GM12801 (cell line): Measurements from ENCODE around the gene WNK1.

ENCODE experiments used
- TF ChIP-seq, protein P1 (sequence below): IDR thresholded peaks from one replicate; pipeline ENCODE4 v1.5.1; 2011; ENCODE audit warnings: control low read depth; ENCODE audit not compliant: insufficient read length; ENCODE audit errors: extremely low read depth

WNK1 gene

DNA sequence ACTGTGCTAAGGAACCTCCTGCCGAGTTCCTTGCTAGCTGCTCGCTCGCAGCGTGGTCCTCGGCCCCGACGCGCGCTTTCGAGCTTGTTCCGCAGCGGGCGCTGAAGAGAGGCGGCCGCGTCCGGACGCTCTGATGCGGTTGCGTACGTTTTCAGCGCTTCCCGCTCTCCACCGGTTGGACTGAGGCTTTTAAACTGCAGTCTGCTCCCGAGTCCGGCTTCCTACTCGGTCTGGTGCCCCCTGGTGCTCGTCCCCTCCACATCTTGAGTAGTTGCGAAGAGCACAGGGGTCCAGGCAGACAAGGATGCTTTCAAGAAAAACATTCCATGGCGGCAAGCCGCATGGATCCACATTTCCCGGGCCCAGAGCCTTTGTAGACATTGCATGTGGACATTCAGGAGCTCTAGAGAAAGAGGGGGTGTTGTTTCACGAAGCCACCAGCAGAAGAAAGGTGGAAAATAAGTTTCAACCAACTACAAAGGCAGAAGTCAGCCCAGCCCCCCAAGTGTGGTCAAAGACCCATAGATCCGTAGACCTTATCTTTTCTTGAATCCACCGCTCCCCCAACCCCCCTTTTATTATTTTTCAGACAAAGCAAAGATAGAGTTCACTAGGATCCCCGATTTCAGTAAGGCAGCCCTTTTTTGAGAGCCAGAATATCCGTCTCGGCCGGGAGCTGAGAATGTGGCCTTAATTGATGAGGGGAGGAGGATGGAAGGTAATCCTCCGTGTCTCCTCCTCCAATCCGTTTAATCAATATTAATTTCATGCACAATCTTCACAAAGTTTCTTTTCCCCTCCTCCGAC is 984 bp upstream of the WNK1 start:
- TF ChIP-seq, protein P1, sequence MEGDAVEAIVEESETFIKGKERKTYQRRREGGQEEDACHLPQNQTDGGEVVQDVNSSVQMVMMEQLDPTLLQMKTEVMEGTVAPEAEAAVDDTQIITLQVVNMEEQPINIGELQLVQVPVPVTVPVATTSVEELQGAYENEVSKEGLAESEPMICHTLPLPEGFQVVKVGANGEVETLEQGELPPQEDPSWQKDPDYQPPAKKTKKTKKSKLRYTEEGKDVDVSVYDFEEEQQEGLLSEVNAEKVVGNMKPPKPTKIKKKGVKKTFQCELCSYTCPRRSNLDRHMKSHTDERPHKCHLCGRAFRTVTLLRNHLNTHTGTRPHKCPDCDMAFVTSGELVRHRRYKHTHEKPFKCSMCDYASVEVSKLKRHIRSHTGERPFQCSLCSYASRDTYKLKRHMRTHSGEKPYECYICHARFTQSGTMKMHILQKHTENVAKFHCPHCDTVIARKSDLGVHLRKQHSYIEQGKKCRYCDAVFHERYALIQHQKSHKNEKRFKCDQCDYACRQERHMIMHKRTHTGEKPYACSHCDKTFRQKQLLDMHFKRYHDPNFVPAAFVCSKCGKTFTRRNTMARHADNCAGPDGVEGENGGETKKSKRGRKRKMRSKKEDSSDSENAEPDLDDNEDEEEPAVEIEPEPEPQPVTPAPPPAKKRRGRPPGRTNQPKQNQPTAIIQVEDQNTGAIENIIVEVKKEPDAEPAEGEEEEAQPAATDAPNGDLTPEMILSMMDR: no peak

DNA sequence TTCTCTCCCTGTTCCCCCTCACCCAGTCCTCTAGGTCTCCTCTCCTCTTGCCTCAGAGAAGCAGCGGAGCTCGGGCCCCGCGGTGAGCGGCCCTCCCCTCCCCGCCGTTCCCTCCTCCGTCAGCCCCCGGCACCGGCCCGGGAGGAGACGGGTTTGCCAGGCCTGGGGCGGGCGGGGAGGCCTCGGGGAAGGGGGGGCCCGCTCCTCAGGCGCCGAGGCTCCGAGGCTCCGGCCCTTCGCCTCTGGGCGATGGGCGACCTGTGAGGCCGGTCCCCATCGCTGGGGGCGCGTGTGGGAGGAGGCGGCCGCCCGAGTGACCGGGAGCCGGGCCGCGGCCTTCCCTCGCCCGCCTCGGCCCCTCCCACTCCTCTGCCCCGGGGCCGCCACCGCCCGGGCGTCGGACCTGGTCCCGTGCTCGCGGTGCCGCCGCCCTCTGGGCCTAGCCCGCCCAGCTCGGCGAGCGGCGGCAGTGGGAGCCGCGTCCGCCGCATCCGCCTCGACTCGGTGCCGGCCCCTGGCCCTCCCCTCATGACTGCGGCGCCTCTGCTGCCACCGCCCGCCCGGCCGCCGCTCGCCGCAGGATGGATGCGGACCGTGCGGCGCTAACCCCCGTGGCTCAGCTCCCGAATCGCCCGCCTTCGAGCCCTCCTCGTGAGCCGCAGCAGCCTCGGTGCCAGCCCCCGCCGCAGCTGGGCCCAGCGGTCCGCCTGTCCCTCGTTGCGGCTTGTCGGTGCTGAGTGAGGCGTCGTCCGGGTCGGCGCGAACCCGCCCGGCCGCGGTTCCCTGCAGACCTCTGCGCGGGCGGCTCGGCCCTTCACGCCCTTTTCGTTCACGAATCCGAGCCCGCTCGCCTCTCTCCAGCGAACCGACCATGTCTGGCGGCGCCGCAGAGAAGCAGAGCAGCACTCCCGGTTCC is 574 bp downstream of the WNK1 start:
- TF ChIP-seq, protein P1: no peak

DNA sequence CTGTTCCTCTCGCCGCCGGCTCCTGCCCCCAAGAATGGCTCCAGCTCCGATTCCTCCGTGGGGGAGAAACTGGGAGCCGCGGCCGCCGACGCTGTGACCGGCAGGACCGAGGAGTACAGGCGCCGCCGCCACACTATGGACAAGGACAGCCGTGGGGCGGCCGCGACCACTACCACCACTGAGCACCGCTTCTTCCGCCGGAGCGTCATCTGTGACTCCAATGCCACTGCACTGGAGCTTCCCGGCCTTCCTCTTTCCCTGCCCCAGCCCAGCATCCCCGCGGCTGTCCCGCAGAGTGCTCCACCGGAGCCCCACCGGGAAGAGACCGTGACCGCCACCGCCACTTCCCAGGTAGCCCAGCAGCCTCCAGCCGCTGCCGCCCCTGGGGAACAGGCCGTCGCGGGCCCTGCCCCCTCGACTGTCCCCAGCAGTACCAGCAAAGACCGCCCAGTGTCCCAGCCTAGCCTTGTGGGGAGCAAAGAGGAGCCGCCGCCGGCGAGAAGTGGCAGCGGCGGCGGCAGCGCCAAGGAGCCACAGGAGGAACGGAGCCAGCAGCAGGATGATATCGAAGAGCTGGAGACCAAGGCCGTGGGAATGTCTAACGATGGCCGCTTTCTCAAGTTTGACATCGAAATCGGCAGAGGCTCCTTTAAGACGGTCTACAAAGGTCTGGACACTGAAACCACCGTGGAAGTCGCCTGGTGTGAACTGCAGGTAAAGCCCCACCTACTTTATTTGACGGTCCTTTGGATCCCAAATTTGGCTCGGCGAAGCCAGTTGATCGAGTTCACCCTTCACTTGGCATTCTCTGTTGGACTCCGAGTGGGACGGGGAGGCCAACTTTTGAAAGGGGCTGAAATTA is 1.5 kb downstream of the WNK1 start:
- TF ChIP-seq, protein P1: no peak

DNA sequence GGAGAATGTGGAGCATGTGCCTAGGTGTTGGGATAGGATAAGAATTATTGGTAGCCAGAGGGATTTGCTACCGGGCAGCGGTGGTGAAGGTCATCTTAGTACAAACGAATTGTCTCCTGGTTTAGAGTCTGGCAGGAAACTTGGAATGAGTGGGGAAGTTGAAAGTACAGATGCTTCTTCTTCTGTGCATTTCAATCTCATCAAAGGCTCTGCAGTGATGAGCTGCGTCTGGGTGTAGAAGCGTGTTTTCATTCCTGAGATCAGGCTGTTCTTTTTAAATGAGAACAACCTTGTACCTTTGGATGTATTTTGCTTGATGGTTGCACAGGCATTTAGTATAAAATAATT is 2.1 kb downstream of the WNK1 start:
- TF ChIP-seq, protein P1: no peak

DNA sequence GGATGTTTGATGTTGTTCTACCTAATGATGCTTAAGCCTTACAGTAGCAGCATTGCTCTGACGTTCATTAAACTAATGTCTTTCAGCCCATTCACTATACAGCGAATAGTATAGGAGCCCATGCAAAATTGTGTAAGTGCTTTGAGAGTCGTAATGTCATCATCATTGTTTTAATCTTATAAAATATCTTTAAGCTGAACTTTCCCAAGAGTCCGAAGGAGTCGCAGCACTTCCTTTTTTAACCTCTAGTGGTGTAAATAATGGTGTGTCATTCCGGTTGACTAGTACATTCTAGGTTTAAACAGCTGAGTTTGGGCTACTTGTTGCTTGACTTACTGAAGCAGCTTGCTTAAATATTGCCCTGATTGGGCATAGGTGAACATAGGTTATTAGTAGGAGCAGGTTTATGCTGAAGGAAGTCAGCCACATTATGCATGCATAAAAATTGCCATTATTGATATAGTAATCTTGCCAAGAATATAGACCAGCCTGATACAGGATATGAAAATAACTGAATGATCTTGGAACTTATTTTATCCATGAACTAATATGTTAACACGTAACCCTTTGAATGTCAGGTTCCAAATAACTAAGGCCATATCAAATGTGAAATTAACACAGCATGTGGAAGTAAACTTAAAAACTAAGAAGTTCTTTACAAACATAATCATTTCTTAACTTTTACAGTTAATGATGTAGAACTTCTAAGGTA is 2.6 kb downstream of the WNK1 start:
- TF ChIP-seq, protein P1: no peak

DNA sequence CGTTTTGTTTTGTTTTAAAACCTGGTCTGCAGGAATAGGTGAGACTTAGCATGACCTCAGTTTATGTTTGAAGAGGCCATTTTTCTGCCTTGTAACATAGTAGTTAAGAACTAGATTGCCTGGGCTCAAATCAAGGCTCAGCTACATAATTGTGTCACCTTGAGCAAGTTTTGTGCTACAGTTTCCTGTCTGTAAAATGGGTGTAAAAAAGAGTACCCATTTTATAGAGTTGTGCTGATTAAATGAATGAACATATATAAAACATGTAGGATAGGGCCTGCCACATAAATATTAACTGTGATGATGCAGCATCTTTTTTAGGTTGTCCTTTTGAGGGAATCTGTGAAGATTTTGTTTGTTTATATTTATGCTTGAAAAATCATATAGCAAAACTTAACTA is 7.2 kb downstream of the WNK1 start:
- TF ChIP-seq, protein P1: no peak
